MM.1S (cell line): ENCODE results near the gene TRAM2.

Experiments used
- DNase-seq: peaks from one replicate; pipeline ENCODE4 v3.0.0-alpha.2; 2015
- H2AFZ ChIP-seq: fragments of 300-600 bp; sonication (generic); 2 replicates; pipeline ENCODE4 v1.6.0; 2016; ENCODE audit warnings: antibody characterized with exemption, low read length
- H3F3A ChIP-seq: fragments of 300-600 bp; sonication (generic); 2 replicates; pipeline ENCODE4 v1.6.1; 2016; ENCODE audit warnings: mild to moderate bottlenecking, antibody characterized with exemption, low read length, moderate library complexity, mixed read lengths; ENCODE audit not compliant: insufficient read depth
- H3K27ac ChIP-seq: fragments of 300-600 bp; sonication (generic); 2 replicates; pipeline ENCODE4 v1.5.1; 2016; ENCODE audit warnings: mild to moderate bottlenecking, low read length
- H3K27me3 ChIP-seq: fragments of 300-600 bp; sonication (generic); replicated peaks from 2 replicates; pipeline ENCODE4 v1.6.0; 2016; ENCODE audit warnings: low read length; ENCODE audit not compliant: insufficient read depth
- H3K36me3 ChIP-seq: fragments of 300-600 bp; sonication (generic); replicated peaks from 2 replicates; pipeline ENCODE4 v1.6.1; 2016; ENCODE audit warnings: mild to moderate bottlenecking, low read length, mixed read lengths; ENCODE audit not compliant: insufficient read depth
- H3K4me1 ChIP-seq: fragments of 300-600 bp; sonication (generic); 2 replicates; pipeline ENCODE4 v1.6.1; 2016; ENCODE audit warnings: low read length, mixed read lengths
- H3K4me2 ChIP-seq: fragments of 300-600 bp; sonication (generic); 2 replicates; pipeline ENCODE4 v1.6.0; 2016; ENCODE audit warnings: low read depth, low read length
- H3K4me3 ChIP-seq: fragments of 300-600 bp; sonication (generic); 2 replicates; pipeline ENCODE4 v1.5.1; 2016; ENCODE audit warnings: low read length, mixed read lengths
- H3K79me2 ChIP-seq: fragments of 300-600 bp; sonication (generic); 2 replicates; pipeline ENCODE4 v1.6.1; 2016; ENCODE audit warnings: mixed run types, low read length, mixed read lengths
- H3K9ac ChIP-seq: fragments of 300-600 bp; sonication (generic); 2 replicates; pipeline ENCODE4 v1.6.1; 2016; ENCODE audit warnings: low read length, mixed read lengths
- H3K9me2 ChIP-seq: fragments of 300-600 bp; sonication (generic); replicated peaks from 2 replicates; pipeline ENCODE4 v1.6.1; 2016; ENCODE audit warnings: mild to moderate bottlenecking, low read length, mixed read lengths; ENCODE audit not compliant: insufficient read depth
- H3K9me3 ChIP-seq: fragments of 300-600 bp; sonication (generic); replicated peaks from 2 replicates; pipeline ENCODE4 v1.6.1; 2016; ENCODE audit warnings: mild to moderate bottlenecking, low read length, mixed read lengths; ENCODE audit not compliant: insufficient read depth
- H4K20me1 ChIP-seq: fragments of 300-600 bp; sonication (generic); 2 replicates; pipeline ENCODE4 v1.6.1; 2016; ENCODE audit warnings: mild to moderate bottlenecking, low read length, moderate library complexity, mixed read lengths; ENCODE audit not compliant: insufficient read depth
- EZH2 ChIP-seq: fragments of 300-600 bp; sonication (generic); optimal IDR thresholded peaks from 2 replicates; pipeline ENCODE3; 2017; ENCODE audit warnings: low read depth, mild to moderate bottlenecking, antibody characterized with exemption, low read length, mixed read lengths
- EZH2phosphoT487 ChIP-seq: fragments of 300-600 bp; sonication (generic); IDR thresholded peaks from 2 replicates; pipeline ENCODE4 v1.6.1; 2018; ENCODE audit warnings: antibody characterized with exemption, low read length
- TF ChIP-seq, protein P1 (sequence below): fragments of 300-600 bp; sonication (generic); IDR thresholded peaks from 2 replicates; pipeline ENCODE4 v1.5.1; 2016; ENCODE audit warnings: antibody characterized with exemption, low read length, mixed read lengths

The TRAM2 gene

DNA sequence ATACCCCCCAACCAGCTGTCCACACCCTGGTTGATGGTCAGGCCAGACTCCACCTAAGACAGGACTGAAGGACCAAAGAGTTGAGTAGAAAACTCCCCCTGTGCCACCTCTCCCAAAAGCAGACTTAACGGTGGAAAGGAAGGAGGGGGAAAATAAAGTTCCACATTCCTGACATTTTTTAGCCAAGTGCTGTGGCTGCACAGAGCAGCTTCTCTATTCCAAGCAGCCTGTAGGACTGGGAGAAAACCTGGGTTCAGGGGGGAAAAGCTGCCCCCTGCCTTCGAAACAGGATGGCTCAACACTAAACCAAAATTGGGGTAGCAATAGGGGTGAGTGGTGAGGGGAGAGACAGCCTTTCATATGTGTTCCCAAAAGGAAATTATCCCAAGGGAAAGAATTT, 3.6 kb downstream of the TRAM2 start:
- no peak overlapping the region for H2AFZ ChIP-seq
- H3K27me3 ChIP-seq = no peaks in the 10 kb centered on the region
- peaks cover 50% of the 10 kb centered on the region for H3K4me1 ChIP-seq
- H3K27ac ChIP-seq = peak overlapping the region; percentile 90
- H3K79me2 ChIP-seq = peaks cover 85% of the 10 kb centered on the region
- H3F3A ChIP-seq = peaks cover 69% of the 10 kb centered on the region
- H3K4me2 ChIP-seq = peak overlapping the region; percentile 97
- no peak for DNase-seq
- H3K36me3 ChIP-seq = 0 out of 2 replicates have a peak, but pooled peaks cover 8% of the 10 kb centered on the region
- peak overlapping the region; percentile 95 for H3K9ac ChIP-seq
- H3K9me2 ChIP-seq = no peaks in the 10 kb centered on the region
- no peaks in the 10 kb centered on the region for H3K9me3 ChIP-seq
- 0 out of 2 replicates have a peak, but pooled peaks cover 3% of the 10 kb centered on the region for H4K20me1 ChIP-seq
- H3K4me3 ChIP-seq = peak overlapping the region; percentile 88
- TF ChIP-seq EZH2phosphoT487 = no peak
- TF ChIP-seq EZH2 = no peak
- TF ChIP-seq, protein P1, sequence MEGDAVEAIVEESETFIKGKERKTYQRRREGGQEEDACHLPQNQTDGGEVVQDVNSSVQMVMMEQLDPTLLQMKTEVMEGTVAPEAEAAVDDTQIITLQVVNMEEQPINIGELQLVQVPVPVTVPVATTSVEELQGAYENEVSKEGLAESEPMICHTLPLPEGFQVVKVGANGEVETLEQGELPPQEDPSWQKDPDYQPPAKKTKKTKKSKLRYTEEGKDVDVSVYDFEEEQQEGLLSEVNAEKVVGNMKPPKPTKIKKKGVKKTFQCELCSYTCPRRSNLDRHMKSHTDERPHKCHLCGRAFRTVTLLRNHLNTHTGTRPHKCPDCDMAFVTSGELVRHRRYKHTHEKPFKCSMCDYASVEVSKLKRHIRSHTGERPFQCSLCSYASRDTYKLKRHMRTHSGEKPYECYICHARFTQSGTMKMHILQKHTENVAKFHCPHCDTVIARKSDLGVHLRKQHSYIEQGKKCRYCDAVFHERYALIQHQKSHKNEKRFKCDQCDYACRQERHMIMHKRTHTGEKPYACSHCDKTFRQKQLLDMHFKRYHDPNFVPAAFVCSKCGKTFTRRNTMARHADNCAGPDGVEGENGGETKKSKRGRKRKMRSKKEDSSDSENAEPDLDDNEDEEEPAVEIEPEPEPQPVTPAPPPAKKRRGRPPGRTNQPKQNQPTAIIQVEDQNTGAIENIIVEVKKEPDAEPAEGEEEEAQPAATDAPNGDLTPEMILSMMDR = no peak; the same call in 1 of the 2 replicates

DNA sequence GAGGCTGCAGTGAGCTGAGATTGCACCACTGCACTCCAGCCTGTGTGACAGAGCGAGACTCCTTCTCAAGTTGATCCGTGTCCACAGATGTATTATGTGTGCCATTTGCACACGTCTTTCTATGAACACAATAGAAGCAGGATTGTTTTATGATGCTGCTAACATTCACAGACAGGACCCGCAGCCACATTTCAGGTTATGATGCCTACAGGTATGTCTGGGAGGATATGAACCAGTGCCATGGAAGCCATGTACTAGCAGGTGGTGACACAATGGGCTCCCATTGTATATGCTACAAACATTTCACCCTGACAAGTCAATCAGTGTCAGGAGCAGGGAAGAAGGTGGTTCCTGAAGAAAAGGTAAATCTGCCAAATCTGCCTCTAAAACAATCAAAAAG, 4.3 kb downstream of the TRAM2 start:
- no peaks in the 10 kb centered on the region for H3K9me2 ChIP-seq
- DNase-seq = no peak
- H3K4me1 ChIP-seq = peaks cover 58% of the 10 kb centered on the region
- 0 out of 2 replicates have a peak, but pooled peaks cover 3% of the 10 kb centered on the region for H4K20me1 ChIP-seq
- peaks cover 92% of the 10 kb centered on the region for H3K79me2 ChIP-seq
- H3K27me3 ChIP-seq = no peaks in the 10 kb centered on the region
- H3K4me2 ChIP-seq = peak overlapping the region; percentile 97
- H3K27ac ChIP-seq = peak overlapping the region; percentile 90
- H3K9ac ChIP-seq = peak overlapping the region; percentile 95
- 0 out of 2 replicates have a peak, but pooled peaks cover 10% of the 10 kb centered on the region for H3K36me3 ChIP-seq
- peaks cover 74% of the 10 kb centered on the region for H3F3A ChIP-seq
- H3K4me3 ChIP-seq = peak overlapping the region; percentile 88
- no peaks in the 10 kb centered on the region for H3K9me3 ChIP-seq
- TF ChIP-seq EZH2 (no peak), EZH2phosphoT487 (no peak)
- TF ChIP-seq, protein P1 = no peak
- no peak overlapping the region for H2AFZ ChIP-seq

DNA sequence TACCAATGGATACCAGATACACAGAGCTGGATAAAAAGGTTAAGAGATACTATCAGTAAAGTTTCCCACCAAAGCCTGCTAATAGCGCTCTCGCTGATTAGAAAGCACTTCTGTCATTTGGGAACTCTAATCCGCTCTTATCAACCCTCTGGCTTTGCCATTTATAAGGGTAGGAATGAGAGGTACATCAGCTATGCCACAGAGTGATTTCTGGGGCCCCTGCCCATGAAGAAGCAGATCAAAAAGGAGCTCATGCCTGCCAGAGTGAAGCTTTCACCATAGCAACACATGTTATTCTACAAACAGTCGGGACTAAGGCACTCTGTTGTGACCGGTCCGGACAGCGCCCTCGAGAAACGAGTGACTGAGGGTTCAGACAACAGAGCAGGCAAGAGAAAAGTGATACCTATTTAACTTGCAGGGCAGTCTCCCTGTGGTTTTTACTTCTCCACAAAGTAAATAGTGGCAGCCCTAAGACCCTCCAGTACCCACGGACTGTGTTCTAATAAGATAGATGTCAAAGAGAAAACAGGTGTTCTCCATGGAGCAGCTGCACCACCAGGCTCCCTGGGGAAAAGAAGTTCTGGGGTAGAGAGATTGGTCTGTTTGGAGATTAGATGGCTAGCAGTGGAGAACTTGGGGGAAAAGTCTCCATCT, 5.6 kb downstream of the TRAM2 start:
- Histone ChIP-seq H4K20me1 (peaks cover 14% of the 10 kb centered on the region), H2AFZ (no peak overlapping the region), H3K4me2 (peak overlapping the region; percentile 97), H3K36me3 (0 out of 2 replicates have a peak, but pooled peaks cover 10% of the 10 kb centered on the region), H3K9ac (peak overlapping the region; percentile 95), H3K9me2 (no peaks in the 10 kb centered on the region), H3K4me1 (peaks cover 71% of the 10 kb centered on the region), H3K79me2 (peaks cover 100% of the 10 kb centered on the region), H3K4me3 (peak overlapping the region; percentile 88), H3K9me3 (no peaks in the 10 kb centered on the region), H3K27ac (peak overlapping the region; percentile 90; the same call in 1 of the 2 replicates), H3K27me3 (no peaks in the 10 kb centered on the region), H3F3A (peaks cover 81% of the 10 kb centered on the region)
- TF ChIP-seq, protein P1 = no peak
- TF ChIP-seq EZH2phosphoT487 (no peak), EZH2 (no peak)
- no peak for DNase-seq
